ENCODE measurements around the gene NAA60.
"Not testable (repeated sequence)": the region's sequence is repeated elsewhere in the genome, so short reads cannot be mapped to it uniquely, and the experiment has no call there.

NAA60 gene

DNA sequence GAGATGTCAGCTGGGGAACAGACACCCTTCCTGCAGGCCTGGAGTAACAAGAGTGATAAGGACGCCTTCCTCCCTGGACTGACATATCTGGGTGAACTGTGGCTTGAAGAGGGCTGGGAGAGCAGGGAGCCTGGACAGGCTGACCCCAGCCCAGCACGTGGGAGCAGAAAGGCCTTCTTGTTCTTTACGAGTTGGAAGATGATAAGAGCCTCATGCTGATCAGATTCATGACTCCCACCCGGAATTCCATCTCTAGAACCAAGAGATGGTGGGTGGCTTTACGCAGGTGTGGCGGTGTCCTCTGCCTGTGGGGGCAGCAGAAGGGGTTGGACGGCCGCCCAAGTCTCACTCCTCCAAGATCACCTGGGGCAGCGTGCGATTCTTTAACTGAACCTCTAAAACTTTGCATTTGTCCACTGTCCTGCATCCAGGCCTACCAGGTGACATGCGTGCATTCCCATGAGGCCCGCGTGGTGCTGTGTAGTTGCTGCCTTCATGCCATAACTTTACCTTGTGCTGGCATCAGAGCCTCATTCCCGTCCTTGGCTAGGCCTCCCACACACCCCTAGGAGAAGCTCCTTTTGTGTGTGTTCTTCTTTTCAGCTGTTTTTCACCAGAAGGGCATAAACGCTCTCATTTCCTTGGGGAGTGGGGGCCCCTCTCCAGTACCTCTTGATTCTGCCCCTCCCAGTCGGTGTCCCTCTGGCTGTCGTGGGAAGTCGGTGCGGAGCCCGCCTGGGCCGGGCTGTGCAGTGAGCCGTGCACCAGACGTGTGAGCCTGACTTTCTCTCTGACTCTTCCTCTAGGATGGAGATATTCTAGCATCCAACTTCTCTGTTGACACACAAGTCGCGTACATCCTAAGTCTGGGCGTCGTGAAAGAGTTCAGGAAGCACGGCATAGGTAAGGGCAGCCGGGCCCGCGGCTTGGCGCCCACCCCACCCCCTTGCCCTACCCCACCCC is 38.5 kb downstream of the NAA60 start:
- no peak for DNase-seq (ENCODE audit: low read depth in 2 of 2, low spot score in 1 of 2)

DNA sequence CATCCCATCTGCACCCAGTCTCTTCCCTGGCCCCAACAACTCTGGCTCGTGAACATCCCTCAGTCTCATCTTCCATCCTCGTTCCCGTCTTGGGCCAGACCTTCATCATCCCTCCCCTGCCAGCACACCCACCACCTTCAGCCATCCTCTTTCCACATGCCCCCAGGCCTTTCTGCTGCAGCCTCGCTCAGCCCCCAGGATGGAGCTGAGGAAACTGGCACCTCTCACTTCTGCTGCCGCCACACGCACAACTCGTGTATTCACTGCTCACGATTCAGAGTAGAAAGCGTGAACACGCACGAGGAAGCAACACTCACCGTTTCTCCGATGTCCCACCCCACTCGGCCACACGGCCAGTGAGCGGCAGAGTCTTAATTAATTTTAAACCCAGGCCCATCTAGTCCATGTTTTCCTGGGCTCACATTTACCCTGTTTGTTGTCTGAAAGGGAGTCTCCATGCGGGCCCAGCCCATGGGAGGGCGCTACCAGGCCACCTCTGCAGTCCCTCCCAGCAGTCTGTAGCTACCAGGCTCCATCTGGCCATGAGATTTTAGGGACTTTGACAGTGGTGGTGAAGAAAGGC is 39.3 kb downstream of the NAA60 start:
- DNase-seq (ENCODE audit: low read depth in 2 of 2, low spot score in 1 of 2), result no peak

DNA sequence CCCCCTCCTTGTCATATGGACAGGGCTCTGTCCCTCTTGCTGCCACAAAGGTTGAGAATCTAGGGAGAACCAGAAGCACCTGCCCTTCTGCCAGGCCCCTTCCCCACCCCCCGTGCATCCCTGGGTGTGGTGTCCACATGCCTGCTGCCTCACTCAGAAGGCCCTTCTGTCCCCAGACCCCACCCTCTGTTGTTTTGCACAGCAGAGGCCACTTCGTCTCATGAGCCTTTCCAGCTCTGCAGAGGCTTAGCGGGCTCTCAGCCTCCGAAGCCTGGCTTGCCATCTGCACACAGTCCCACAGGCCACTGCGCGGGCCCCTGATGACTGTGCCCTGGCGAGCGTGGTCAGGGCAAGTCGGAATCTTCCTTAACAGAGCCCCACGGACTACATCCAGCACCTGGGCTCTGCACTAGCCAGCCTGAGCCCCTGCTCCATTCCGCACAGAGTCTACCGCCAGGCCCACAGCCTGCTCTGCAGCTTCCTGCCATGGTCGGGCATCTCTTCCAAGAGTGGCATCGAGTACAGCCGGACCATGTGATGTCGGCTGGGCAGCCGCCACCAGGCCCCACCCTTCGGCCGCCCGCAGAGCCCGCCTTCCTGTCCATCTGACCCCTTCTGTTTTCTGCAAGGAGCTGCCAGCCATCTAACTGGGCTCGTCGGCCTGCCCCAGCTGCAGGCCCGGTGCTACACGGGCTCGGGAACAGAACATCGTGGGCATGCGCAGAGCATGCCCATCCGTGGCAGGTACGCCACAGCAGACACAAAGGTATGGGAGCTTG is 41.0 kb downstream of the NAA60 start:
- no peak for DNase-seq (ENCODE audit: low read depth in 2 of 2, low spot score in 1 of 2)

DNA sequence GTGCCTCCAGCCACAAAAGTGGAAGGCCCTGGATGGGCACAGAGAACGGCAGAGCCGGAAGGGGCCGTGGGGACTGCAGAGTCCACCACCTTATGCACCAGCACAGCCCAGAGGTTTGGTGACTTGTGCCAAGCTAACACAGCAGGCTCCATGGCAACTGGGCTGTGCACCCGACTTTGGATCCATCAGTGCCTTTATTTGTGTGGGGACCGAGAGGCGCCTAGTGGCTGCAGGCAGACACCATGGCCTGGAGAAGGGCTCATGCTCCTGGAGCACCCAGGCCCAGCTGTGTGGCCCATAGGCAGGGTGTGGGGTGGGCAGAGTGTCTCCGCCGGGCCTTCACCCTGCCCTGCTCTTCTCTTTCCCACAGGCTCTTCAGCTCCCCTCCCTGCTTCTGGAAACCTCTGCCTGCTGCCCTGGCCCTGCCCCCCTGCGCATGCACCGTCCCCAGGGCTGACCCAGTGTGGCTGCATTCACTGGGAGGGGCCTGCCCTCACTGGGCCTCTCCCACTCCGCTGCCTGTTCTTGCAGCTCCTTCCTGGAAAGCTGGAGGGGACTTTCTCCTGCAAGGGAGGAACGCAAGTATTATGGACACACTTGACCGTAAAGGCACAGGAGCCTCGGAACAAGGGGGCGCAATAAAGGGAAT is 41.7 kb downstream of the NAA60 start:
- no peak for DNase-seq (ENCODE audit: low read depth in 2 of 2, low spot score in 1 of 2)

DNA sequence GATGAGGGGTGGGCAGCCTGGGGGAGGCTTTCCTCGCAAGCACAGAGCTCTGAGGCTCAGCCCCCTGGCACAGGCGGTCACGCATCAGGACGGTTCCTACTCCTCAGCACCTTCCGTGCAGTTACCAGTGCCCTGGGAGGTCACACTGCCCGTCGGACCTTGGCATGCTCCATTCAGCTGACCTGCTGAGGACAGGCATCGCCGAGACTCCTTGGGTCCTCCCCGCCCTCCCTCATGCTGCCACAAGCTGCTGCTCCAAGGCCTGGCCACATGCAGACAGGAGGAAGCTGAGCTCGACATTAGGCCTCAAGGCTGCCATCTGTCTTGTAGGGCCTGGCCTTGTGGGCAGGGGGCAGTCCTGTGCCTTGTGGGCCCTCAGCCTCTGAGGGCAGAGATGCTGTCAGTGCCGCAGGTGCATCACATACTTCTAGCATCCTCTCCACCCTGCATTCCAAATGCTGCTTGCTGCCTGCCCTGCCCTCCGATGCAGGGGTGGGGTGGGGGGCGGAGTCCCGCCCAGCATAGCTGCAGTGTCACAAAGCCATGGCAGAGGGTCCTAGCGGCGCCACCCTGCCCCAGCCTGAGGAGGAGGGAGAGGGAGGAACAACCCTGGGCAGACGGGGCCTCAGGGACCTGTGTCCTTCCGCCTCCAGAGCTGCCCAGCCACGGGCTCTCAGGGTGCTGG is 42.5 kb downstream of the NAA60 start:
- no peak for DNase-seq (ENCODE audit: low read depth in 2 of 2, low spot score in 1 of 2)

DNA sequence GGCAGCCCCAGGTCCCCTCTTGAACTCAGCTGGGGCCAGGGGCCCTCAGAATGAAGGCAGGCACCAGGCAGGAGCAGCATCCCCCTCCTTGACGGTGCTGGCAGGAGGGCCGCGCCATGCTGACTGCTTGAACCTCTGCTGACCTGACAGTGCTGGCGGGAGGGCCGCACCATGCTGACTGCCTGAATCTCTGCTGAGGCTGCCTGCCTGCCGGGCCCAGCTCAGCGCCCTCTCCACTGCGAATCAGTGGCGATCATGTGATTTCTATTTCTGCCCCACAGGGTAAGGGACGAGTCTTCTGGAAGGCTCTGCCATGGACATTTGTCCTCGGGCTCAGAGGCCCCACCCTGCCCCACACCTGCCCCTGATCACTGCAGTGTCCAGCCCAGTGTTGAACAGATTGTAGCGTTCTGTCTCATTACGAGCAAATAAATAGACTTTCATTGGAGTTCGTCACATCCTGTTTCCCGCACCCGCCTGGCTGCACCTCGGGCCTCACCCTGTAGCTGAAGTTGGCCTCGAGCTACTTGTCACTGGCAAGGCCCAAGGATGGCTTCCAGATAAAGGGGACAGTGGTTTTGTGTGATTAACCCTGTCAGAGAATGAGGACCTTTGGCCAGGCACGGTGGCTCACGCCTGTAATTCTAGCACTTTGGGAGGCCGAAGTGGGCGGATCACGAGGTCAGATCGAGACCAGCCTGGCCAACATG is 43.2 kb downstream of the NAA60 start:
- no peak for DNase-seq (ENCODE audit: low read depth in 2 of 2, low spot score in 1 of 2)

DNA sequence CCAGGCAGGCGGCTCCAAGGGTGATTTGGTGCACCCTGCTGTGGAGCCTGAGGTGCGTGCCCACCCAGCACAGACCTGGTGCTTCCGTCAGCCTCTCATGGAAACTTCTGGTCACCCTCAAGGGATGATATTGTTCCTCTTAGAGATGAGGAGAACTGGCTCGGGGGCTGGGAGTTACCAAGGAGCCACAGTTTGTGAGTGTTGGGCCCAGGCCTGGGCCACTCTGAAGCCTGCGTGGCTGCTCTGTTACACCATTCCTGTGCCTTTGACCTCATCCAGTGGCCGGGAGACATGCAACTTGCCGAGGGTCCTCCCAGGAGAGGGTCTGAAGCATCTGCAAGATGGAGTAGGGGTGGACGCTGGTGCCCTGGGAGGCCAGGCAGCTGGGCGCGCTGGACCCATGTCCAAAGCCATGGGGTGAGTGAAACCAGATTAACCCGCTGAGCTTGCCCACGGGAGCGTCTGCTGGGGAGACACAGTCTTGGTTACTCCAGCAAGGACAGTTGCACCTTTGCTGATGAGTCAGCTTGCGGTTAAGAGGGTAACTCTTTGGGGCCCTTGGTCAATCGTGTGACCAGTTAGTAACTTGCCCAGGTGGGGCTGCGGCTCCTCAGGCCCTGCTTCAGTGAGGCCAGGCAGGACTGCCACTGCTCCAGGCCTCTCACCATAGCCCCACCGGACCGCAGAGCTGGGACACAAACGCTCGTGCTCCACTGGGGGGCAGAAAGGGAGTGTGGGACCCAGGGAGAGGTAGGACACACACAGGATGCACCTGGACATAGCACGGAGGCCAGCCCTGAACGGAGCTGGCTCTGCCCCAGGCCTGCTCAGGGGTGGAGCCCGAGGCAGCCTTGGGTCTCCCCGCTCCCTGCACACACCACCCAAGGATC is 44.3 kb downstream of the NAA60 start:
- DNase-seq (ENCODE audit: low read depth in 2 of 2, low spot score in 1 of 2), result no peak

DNA sequence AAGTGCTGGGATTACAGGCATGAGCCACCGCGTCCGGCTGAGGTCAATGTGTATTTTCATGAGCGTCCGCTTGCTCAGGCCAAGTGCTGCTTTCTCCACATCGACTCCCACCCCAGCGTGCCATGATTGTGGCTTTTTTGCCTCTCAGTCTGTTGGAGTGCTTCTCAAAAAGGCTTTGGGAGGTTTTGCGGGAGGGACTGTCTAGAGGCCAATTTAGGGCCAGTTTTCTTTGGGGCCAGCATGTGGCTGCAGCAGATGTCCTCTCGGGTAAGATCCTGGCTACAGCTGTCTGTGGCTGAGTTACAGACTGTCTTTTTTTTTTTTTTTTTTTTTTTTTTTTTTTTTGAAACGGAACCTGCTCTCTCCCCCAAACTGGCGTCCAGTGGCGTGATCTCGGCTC is 45.3 kb downstream of the NAA60 start:
- DNase-seq (ENCODE audit: low read depth in 2 of 2, low spot score in 1 of 2), result no peak

DNA sequence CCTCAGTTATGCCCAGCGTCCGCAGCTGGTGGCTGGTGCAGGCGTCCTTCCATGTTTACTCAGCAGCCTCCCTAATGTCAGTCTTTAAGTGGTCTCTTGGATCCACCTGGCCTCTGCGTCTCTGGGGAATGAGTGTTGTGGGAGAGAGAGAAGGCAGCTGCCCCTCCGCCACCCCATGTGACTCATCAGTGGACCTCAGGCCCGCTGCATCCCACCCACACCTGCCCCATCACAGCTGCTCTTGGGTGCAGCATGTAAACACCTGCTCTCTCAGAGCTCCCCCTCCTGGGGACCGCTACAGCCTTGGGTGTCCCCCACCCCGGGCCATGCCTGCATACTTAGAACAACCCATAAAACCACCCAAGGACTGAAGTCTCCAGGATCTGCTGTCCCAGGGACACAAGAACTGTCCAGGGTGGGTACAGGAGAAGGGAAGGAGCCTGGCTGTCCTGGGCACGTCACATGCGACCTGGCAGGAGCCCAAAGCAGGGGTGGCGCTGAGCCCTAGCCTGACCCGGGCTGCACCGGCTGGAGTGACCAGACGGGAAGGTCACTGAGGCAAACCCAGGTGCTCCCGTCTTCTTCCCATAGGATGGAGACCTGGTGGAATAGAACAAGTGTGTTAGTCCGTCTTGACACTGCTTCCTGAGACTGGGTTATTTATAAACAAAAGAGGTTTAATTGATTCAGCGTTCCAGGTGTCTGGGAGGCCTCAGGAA is 47.6 kb downstream of the NAA60 start:
- no peak for DNase-seq (ENCODE audit: low read depth in 2 of 2, low spot score in 1 of 2)

DNA sequence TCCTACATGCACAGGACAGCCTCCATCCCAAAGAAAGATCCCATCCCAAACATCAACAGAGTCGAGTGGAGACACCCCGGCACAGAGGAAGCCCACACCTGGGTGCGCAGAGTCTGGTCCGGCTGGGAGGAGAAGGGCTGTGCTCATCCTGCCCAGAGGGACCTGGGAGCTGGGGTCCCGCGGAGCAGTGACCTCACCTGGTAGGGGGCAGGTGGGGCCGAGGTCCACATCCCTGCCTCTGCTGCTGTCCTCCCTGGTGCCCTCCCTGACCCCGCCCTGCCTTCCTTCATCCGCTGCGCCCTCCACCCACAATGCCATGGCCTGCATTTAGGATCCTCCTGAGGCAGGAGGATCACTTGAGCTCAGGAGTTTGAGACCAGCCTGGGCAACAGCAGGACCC is 48.9 kb downstream of the NAA60 start:
- no peak for DNase-seq (ENCODE audit: low read depth in 2 of 2, low spot score in 1 of 2)

DNA sequence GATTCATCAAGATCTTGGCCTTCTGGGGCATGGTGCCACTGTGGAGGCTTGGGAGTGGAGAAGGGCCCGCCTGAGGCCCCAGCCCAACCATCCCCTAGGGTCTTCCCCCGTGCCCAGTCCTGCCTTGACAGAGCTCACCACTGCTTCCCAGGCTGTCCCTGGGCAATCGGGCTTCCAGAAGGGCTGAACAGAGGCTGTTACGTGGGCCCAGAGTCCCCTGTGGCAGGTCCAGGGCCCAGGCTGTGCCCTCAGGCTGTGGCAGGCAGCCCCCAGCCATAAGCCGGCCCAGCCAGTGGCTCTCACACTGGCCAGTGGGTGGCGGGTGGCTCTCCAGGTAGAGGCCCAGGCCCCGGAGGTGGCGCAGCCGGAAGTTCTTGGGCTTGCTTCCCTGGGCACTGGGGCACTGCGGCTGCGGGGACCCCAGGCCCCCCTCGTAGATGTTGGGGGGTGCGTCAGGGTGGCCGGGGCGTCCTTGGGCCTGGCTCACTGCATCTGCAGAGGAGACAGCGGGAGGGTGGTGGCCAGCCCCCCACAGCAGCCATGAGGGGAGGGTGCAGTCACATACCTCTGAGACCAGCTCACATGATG is 51.0 kb downstream of the NAA60 start:
- DNase-seq (ENCODE audit: low read depth in 2 of 2, low spot score in 1 of 2), result no peak

DNA sequence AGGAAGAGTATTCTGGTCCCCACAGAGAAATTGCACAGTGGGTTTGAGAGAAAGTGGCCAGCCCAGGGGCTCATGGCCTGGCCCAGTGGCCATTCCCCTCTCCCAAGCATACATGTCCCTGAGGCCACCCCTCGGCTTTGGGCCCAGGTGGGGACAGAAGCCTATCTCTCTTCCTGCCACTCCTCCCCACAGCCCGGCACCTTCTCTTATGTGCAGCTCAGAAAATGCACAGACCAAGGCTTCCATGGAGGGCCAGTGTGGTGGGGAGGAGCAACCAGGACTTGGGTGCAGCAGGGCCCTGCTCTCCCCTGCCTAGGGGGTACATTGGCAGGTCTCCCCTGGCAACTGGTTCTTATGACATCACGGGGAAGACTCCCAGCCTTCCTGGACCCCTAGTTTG is 51.7 kb downstream of the NAA60 start, which contains the start of gene C16orf90:
Gene C16orf90 (minus strand): TSS at position 314 of the 400 bp plus-strand sequence. CDS start 68 bp downstream, at position 246.
- DNase-seq (ENCODE audit: low read depth in 2 of 2, low spot score in 1 of 2), result no peak

DNA sequence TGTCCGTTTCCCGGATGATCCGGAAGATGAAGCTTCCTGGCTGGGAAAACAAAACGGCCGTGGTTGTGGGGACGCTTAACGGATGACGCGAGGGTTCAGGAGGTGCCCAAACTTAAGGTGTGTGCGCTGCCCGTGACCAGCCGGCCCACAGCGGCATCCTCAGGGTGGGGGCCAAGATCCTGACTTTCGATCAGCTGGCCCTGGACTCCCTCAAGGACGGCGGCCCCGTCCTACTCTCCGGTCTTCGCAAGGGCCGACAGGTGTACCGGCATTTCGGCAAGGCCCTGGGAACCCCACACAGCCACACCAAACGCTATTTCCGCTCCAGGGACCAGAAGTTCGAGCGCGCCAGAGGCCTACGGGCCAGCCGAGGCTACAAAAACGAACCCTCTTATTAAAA is 52.9 kb downstream of the NAA60 start:
- DNase-seq (ENCODE audit: low read depth in 2 of 2, low spot score in 1 of 2), result no peak

DNA sequence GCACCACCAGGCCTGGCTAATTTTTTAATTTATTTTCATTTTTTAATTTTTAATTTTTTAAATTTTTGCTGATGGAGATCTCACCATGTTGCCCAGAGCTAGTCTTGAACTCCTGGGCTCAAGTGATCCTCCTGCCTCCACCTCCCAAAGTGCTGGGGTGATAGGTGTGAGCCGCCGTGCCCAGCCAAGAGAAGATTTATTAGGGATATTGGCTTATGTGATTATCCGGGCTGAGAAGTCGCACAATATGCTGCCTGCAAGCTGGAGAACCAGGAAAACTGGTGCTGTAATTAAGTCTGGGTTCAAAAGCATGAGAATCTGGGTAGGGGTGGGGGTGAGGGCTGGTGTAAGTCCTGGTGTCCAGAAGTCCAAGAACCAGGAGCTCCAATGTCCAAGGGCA is 54.3 kb downstream of the NAA60 start:
- no peak for DNase-seq (ENCODE audit: low read depth in 2 of 2, low spot score in 1 of 2)

DNA sequence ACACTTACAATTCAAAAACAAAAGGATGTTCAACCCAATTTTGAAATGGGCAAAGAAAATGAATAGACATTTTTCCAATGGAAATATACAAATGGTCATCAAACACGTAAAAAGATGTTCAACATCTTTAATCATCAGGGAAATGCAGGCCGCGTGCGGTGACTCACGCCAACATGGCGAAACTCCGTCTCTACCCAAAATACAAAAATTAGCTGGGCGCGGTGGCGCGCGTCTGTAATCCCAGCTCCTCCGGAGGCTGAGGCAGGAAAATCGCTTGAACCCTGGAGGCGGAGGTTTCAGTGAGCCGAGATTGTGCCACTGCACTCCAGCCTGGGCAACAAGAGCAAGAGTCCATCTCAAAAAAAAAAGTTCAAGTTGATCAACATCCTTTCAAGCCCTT is 55.5 kb downstream of the NAA60 start:
- DNase-seq (ENCODE audit: low read depth in 2 of 2, low spot score in 1 of 2), result no peak

DNA sequence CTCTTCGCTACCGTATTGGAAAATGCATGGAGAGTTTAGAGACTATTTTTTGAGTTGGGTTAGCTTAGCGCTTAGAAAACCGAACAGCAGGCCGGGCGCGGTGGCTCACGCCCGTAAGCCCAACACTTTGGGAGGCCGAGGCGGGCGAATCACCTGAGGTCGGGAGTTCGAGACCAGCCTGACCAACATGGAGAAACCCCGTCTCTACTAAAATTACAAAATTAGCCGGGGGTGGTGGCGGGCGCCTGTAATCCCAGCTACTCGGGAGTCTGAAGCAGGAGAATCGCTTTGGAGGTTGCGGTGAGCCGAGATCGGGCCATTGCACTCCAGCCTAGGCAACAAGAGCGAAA is 57.9 kb downstream of the NAA60 start:
- not testable (repeated sequence) for DNase-seq (ENCODE audit: low read depth in 2 of 2, low spot score in 1 of 2)

DNA sequence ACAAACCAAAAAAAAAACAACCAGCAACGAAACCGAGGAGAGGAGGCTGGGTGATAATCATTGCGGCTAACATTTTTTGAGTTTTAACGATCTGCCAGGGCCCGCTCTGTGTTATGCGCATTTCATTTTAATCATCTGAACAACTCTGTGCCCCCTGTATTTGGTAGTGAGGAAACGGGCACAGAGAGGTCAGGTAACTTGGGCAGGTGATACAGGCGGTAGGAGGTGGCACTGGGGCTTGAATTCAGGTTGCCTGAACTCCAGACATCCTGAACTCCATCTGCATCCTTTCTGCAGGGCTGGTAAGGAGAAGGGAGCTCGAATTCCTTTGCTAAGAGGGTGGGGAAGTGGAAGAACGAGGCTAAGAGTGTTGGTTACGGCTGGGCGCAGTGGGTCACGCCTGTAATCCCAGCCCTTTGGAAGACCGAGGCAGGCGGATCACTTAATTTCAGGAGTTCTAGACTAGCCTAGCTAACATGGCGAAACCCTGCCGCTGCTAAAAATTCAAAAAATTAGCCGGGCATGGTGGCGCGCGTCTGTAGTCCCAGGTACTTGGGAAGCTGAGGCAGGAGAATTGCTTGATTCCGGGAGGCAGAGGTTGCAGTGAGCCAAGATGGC is 58.4 kb downstream of the NAA60 start:
- DNase-seq (ENCODE audit: low read depth in 2 of 2, low spot score in 1 of 2), result no peak

DNA sequence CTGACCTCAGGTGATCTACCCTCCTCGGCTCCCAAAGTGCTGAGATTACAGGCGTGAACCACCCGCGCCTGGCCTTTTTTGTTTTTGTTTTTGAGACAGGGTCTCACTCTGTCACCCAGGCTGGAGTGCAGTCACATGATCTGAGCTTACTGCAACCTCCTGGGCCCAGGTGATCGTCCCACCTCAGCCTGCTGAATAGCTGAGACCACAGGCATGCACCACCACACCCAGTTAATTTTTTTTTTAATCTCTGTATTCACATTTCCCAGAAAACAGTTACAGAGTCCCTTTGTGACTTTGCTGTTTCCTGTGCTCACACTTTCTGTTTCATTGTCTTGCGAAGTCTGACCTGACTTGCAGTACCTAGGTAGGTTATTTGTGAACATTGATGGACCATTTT is 60.0 kb downstream of the NAA60 start:
- DNase-seq (ENCODE audit: low read depth in 2 of 2, low spot score in 1 of 2), result peak in 1 of 2 donors; percentile 35
